HL-60/S4 treated with retinoic acid at 250 ng/mL for 4 days and 3 days (cell line): ENCODE data around the gene FBXO3.
"Not testable (repeated sequence)": the region's sequence is repeated elsewhere in the genome, so short reads cannot be mapped to it uniquely, and the experiment has no call there.

Experiments
- in situ Hi-C: fragments of 300-500 bp; cut with MboI; formaldehyde crosslinking; loops from 2 replicates; pipeline ENCODE4 v1.7.0; 2022; ENCODE audit warnings: low sequenced_read_pairs

FBXO3 gene

DNA sequence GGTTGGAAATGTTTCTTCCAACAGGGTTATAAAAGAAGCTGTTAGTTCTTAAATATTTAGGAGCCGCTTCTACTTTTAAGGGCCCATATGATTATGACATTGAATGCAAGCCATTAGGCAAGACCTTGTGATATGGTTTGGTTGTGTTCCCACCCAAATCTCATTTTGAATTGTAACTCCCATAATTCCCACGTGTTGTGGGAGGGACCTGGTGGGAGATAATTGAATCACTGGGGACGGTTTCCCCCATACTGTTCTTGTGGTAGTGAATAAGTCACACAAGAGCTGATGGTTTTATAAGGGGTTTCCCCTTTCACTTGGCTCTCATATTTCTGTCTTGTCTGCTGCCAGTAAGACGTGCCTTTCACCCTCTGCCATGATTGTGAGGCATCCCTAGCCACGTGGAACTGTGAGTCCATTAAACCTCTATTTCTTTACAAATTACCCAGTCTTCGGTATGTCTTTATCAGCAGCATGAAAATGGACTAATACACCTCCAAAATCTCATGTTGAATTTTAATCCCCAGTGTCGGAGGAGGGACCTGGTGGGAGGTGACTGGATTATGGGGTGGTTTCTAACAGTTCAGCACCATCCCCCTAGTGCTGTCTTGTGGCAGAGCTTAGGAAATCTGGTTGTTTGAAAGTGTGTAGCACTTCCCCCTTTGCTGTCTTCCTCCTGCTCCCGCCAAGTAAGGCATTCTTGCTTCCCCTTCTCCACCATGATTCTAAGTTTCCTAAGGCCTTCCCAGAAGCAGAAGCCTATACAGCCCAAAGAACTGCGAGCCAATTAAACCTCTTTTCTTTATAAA, 42.4 kb downstream of the FBXO3 start:
- in situ Hi-C loops = loop anchor here (25.0 kb wide), 1 partner anchor 370 kb away; no protein-coding TSS in a partner anchor

GRCh38 chr11:33730716-33731115, 43.6 kb downstream of the FBXO3 start:
- in situ Hi-C loops = loop anchor here (25.0 kb wide), 1 partner anchor 368 kb away; no protein-coding TSS in a partner anchor

DNA sequence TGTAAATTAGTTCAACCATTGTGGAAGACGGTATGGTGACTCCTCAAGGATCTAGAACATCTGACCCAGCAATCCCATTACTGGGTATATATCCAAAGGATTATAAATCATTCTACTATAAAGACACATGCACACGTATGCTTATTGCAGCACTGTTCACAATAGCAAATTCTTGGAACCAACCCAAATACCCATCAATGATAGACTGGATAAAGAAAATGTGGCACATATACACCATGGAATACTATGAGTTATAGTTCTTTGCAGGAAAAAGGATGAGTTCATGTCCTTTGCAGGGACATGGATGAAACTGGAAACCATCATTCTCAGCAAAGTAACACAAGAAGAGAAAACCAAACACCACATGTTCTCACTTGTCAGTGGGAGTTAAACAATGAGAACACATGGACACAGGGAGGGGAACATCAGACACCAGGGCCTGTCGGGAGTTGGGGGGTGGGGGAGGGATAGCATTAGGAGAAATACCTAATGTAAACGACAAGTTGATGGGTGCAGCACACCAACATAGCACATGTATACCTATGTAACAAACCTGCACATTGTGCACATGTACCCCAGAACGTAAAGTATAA, 45.2 kb downstream of the FBXO3 start:
- in situ Hi-C loops = loop anchor here (25.0 kb wide), 1 partner anchor 367 kb away; no protein-coding TSS in a partner anchor

DNA sequence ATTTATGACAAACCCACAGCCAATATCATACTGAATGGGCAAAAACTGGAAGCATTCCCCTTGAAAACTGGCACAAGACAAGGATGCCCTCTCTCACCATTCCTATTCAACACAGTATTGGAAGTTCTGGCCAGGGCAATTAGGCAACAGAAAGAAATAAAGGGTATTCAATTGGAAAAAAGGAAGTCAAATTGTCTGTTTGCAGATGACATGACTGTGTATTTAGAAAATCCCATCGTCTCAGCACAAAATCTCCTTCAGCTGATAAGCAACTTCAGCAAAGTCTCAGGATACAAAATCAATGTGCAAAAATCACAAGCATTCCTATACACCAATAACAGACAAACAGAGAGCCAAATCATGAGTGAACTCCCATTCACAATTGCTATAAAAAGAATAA, 46.8 kb downstream of the FBXO3 start:
- in situ Hi-C loops = loop anchor here (25.0 kb wide), 1 partner anchor 365 kb away; no protein-coding TSS in a partner anchor

- in situ Hi-C loops = loop anchor here (25.0 kb wide), 1 partner anchor 363 kb away; no protein-coding TSS in a partner anchor
Observed at GRCh38 chr11:33725496-33725895, 48.8 kb downstream of the FBXO3 start.

GRCh38 chr11:33724644-33725035, 49.7 kb downstream of the FBXO3 start:
- in situ Hi-C loops = loop anchor here (25.0 kb wide), 1 partner anchor 362 kb away; no protein-coding TSS in a partner anchor

- in situ Hi-C loops = no loop called here
Observed at GRCh38 chr11:33723238-33723881, 51.0 kb downstream of the FBXO3 start.

DNA sequence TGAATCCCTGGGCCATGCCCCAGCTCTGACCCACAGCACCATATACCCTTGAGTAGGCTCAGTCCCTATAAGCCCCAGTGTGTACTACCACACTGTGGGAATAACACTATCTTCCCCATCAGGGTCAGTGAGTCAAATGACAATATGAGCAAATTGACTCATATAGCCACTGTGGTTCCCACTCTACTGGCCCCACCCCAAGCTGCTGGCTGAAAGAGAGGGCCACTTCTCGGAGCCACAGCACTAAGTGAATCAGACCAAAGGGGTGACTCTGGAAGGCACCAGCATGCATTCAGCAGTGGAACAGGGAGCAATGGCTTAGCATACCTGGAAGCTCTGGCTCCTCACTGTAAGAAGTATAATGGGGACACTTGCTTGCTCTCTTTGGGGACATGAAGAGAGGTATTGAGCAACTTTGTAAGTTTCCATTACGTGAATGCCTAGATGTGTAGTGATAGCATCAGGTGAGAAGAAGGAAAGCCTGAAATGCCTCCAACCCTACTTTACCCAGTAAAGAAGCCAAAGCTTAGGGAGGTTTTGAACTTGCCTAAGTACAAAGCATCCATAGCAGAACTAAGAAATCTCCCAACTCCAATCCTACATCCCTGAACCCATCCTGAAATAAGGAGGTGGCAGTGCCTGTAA, 51.6 kb downstream of the FBXO3 start:
- in situ Hi-C loops = no loop called here

DNA sequence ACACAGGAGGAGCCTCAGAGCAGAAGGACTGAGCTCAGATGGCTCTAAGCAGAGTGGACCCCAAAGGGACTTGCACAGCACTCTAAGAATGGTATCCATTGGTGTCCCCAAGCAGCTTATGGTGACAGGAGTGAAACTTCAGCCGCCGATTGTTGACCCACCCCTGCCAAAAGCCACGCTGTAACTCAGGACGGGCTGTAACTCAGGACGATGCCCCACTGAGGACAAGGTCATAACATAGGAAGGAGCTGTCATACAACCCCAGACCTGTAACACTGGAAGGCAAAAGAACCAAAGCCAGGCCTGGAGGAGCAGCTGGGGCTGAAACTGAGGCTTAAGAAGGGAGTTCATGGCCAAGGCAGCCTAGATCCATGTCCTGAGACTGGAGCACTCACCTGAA, 52.3 kb downstream of the FBXO3 start:
- in situ Hi-C loops = no loop called here

DNA sequence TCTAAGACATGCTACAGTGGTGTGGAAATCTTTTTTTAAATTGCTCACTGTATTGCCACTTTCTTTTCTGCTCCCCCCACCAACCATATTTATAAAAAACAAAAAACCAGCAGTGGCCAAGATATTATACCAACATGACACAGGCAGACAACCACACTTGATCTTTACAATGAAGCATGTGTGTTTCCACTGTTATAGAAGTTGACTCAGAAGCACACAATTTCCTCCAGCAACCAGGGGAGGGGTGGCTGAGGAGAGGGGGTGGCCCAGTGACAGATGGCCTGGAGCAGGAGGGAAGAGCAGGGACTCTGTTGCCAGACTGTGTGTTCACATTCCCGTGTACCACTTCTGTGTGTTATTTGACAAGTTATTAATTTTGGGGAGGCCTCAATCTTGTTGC, 52.9 kb downstream of the FBXO3 start:
- in situ Hi-C loops = no loop called here

GRCh38 chr11:33719587-33719986, 54.7 kb downstream of the FBXO3 start:
- in situ Hi-C loops = no loop called here

DNA sequence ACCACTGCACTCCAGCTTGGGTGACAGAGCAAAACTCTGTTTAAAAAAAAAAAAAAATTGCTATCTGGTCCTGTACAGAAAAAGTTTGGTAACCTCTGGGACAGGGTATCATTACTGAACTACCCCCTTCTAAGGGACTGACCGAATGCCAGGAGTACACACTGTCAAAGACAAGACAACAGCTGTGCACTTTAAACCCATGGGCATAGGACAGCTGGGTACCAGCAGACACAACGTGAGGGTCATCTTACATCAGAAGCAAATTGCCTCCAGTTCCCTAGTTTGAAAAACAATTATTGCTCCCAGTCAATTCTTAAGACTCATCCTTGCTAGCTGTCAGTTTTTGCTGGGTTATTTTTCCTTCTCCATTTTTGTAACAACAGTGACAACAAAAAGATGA, 55.9 kb downstream of the FBXO3 start:
- in situ Hi-C loops = no loop called here

DNA sequence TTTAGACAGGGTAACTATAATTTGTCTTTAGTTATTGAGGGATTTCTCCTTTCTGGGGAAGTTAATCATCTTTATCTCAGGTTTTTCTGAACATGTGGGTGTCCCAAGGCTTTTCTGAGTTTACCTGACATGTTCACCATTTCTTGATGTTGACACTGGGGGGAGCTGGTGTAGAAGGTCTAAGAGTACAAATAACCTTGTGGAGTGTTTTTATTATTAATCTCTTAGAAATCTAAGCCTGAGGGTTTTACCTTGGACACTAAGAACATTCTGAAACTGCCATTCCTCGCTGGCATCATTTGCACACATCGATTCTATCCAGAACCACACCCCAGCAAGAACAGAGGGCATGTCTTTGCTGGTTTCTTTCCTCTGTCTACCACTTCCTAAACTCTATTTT, 58.1 kb downstream of the FBXO3 start:
- in situ Hi-C loops = no loop called here

DNA sequence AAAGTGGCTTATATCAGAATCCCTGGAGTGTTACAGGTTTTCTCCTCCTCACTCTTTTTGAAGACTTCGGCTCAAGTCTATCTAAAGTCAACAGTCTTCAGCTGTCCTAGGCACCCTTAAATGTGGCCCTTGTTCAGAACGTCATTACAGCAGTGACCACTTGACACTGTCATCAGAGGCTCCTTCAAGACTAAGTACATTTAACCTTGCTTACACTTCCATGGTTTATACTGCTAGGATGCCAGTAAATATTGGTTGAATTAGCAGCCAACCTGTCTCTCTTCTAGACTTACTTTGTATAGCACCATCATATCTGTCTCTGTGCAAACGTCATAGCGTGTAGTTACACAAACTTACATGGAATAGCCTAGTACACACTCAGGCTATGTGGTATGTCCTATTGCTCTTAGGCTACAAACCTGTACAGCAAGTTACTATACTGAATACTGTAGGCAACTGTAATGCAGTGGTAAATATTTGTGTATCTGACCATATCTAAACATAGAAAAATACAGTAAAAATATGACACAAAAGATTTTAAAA, 60.4 kb downstream of the FBXO3 start:
- in situ Hi-C loops = no loop called here

DNA sequence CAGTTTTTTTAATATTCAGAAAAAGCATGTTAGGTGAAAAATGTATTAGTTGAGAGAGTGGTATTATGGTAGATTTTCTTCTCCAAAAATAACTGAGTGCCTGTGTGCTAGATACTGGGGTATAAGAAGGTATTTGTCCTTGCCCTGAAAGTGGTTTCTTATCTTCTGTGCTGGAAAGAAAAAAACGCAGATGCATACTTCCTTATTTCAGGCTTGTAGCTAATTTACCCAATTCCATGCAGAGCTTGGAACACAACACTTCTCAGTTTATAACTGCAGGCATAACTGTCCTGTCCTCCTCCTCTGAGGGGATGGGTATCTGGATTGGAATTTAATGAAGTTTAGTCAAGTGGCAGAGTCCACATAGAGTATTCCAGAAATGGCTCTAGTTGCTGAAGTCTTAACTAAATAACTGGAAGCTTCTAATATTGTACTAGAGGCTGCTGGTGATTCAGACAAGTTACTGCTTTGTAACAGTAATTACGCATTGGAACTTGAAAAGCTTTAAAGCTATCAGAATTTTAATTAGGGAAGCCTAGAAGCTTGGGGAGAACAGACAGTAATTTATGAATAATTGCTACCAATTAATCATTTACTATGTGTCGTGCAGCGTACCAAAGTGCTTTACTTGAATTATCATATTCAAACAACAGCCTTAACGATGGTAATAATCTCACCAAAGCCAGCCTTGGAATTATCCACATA, 61.0 kb downstream of the FBXO3 start:
- in situ Hi-C loops = no loop called here

GRCh38 chr11:33712436-33712835, 61.9 kb downstream of the FBXO3 start:
- in situ Hi-C loops = no loop called here

DNA sequence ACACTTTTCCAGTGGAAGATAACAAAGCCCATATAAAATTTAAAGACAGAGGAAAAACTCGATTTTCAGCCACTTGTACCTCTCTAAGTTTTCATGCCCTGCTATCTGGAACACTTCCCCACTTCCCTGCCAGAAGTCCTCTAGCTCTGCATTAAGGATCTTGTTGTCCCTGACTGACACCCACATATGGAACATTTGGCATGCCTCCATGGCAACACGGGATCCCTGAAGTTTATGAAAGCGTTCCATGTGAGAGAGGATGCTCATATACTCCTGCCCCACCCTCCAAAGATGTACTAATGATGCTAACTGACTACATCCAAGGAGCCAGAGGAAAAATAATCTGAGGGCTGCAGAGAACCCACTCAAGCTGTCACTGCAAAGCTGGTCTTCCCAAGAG, 64.9 kb downstream of the FBXO3 start:
- in situ Hi-C loops = no loop called here

DNA sequence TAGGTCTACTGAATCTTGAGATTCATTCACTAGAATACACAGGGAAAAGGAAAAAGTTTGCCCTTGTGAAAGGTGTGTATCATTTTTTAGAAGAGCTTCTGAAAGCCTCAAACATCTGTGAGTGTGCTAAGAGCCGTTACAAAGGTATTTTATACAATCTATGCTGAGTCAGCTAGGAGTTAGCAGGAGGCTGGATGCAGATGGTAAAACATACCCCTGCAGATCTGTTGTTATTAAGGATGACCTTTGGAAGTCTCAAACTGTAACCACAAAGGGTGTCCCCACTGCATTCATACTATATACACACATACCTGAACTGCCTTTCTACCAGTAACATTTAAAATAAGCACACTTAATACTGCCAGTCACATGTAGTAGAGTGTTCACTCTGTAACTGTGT, 65.3 kb downstream of the FBXO3 start:
- in situ Hi-C loops = no loop called here

DNA sequence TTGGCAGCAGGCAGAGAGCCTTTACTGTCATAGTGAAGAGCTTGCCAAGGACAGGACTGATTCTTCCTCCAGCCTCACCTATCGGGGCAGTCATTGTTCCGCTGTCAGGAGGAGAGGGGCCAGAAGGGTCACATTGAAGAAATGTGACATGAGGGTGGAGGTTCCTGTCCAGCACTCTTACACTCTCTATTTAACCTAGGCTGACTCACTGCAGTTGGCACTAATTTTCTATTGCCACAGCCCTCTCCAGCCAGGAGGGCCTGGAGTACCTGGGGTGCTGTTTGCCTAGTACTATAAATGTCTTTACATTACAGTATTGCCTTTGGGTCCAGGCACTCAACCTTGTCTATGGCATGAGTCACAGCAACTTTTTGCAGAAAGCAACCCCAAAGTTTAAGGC, 66.5 kb downstream of the FBXO3 start:
- in situ Hi-C loops = not testable (repeated sequence)

DNA sequence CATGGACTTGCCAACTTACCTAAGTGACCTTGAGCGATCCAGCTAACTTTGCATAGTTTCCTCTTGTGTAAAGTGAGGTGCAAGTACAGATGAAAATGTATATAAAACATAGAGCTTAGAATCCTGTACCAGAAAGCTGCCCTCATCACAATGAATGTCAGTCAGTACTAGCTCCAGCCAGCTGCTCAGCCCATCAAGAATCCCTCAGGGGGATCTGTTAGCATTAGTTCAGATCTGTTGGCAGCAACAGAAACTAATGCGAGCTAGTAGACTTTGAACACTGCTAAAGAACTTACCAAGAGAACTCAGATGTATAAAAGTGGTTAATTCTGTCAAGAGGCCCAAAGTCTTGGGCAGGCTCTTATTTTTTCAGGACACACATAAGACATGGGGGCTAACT, 67.4 kb downstream of the FBXO3 start:
- in situ Hi-C loops = no loop called here
